CD14-positive monocyte (primary cell): ENCODE measurements around the gene MTHFS. TPM values are rescaled to one million over a fixed set of nuclear protein-coding genes. Genes with fewer than 3 reads are reported as not detected.

Experiments
- DNase-seq, 3 donors: peaks; one replicate each; pipeline ENCODE4 v3.0.0-alpha.2; 2011 to 2022
- H2AFZ ChIP-seq: 2 replicates; pipeline ENCODE4 v1.6.0; 2012; ENCODE audit warnings: mild to moderate bottlenecking, low read depth, low read length, inconsistent platforms; ENCODE audit not compliant: insufficient read depth, poor library complexity, severe bottlenecking
- H3K27ac ChIP-seq, 2 donors: 1 replicate in 1 of 2; 2 replicates in 1 of 2; pipeline ENCODE4 v1.5.1; 2012 to 2013; ENCODE audit warnings: low read length in 2 of 2, control low read depth in 1 of 2, inconsistent platforms in 1 of 2, low read depth in 1 of 2, mild to moderate bottlenecking in 1 of 2
- H3K27me3 ChIP-seq, 2 donors: one replicate each; pipeline versions ENCODE4 v1.6.0 to v1.6.1; 2011 to 2013; ENCODE audit warnings: low read length in 2 of 2; ENCODE audit not compliant: control insufficient read depth in 2 of 2, insufficient read depth in 2 of 2
- H3K36me3 ChIP-seq, 2 donors: replicated peaks in 1 of 2; 1 replicate in 1 of 2; 2 replicates in 1 of 2; pipeline versions ENCODE4 v1.5.1 to v1.6.1; 2012 to 2013; ENCODE audit warnings: low read length in 2 of 2, control low read depth in 1 of 2, inconsistent platforms in 1 of 2, mild to moderate bottlenecking in 1 of 2; ENCODE audit not compliant: insufficient read depth in 2 of 2, control insufficient read depth in 1 of 2
- H3K4me1 ChIP-seq, 2 donors: 1 replicate in 1 of 2; 2 replicates in 1 of 2; pipeline versions ENCODE4 v1.5.1 to v1.6.1; 2012 to 2013; ENCODE audit warnings: low read length in 2 of 2, control low read depth in 1 of 2, inconsistent platforms in 1 of 2, mild to moderate bottlenecking in 1 of 2, moderate library complexity in 1 of 2; ENCODE audit not compliant: insufficient read depth in 2 of 2, control insufficient read depth in 1 of 2
- H3K4me2 ChIP-seq: replicated peaks from 2 replicates; pipeline ENCODE3; 2012; ENCODE audit warnings: low read length, moderate library complexity, mild to moderate bottlenecking; ENCODE audit not compliant: poor library complexity, severe bottlenecking; ENCODE audit errors: extremely low read depth
- H3K4me3 ChIP-seq, 3 experiments: fragments of 200-600 bp in 1 of 3; sonication (generic) in 1 of 3; replicated peaks in 1 of 3; 1 replicate in 2 of 3; 2 replicates in 1 of 3; pipeline ENCODE4 v1.5.1; 2011 to 2013; ENCODE audit warnings: low read length in 3 of 3, mild to moderate bottlenecking in 3 of 3, control low read depth in 2 of 3, low read depth in 2 of 3, inconsistent platforms in 1 of 3, moderate library complexity in 1 of 3
- H3K79me2 ChIP-seq: 2 replicates; pipeline ENCODE4 v1.6.0; 2012; ENCODE audit warnings: mild to moderate bottlenecking, control low read depth, inconsistent platforms, low read length, moderate library complexity; ENCODE audit not compliant: insufficient read depth
- H3K9ac ChIP-seq: 2 replicates; pipeline ENCODE4 v1.6.0; 2017; ENCODE audit warnings: low read length, mild to moderate bottlenecking; ENCODE audit not compliant: insufficient read depth, poor library complexity, severe bottlenecking
- H3K9me3 ChIP-seq, 2 donors: replicated peaks in 1 of 2; 1 replicate in 1 of 2; 2 replicates in 1 of 2; pipeline versions ENCODE4 v1.5.1 to v1.6.1; 2012 to 2013; ENCODE audit warnings: low read length in 2 of 2, control low read depth in 1 of 2; ENCODE audit not compliant: control insufficient read depth in 1 of 2, insufficient read depth in 1 of 2
- H4K20me1 ChIP-seq: 2 replicates; pipeline ENCODE4 v1.6.0; 2012; ENCODE audit warnings: mild to moderate bottlenecking, low read length, control low read depth, moderate library complexity; ENCODE audit not compliant: insufficient read depth
- H3K27ac Mint-ChIP-seq, 7 donors: one replicate each; pipeline ENCODE4 v1.8.0; 2020; ENCODE audit warnings: mild to moderate bottlenecking in 7 of 7, mixed read lengths in 7 of 7, moderate library complexity in 6 of 7, inconsistent platforms in 2 of 7
- H3K27me3 Mint-ChIP-seq, 3 donors: one replicate each; pipeline ENCODE4 v1.8.0; 2021 to 2022; ENCODE audit warnings: low read depth in 3 of 3, mild to moderate bottlenecking in 3 of 3, mixed read lengths in 3 of 3, moderate library complexity in 3 of 3, inconsistent platforms in 1 of 3
- H3K36me3 Mint-ChIP-seq, 2 donors: one replicate each; pipeline ENCODE4 v1.8.0; 2020; ENCODE audit warnings: mixed read lengths in 2 of 2, inconsistent platforms in 1 of 2, mild to moderate bottlenecking in 1 of 2
- H3K4me1 Mint-ChIP-seq: one replicate; pipeline ENCODE4 v1.8.0; 2020; ENCODE audit warnings: mild to moderate bottlenecking, mixed read lengths
- H3K4me3 Mint-ChIP-seq, 2 donors: one replicate each; pipeline ENCODE4 v1.8.0; 2020; ENCODE audit warnings: mild to moderate bottlenecking in 2 of 2, mixed read lengths in 2 of 2, moderate library complexity in 1 of 2
- H3K9me3 Mint-ChIP-seq, 7 donors: one replicate each; pipeline ENCODE4 v1.8.0; 2020 to 2022; ENCODE audit warnings: mixed read lengths in 7 of 7, mild to moderate bottlenecking in 6 of 7, moderate library complexity in 6 of 7, inconsistent platforms in 2 of 7
- WGBS: methylation state at CpG from one replicate; pipeline ENCODE4 v1.1.5; 2013; ENCODE audit warnings: missing lambda C conversion rate; ENCODE audit not compliant: insufficient coverage; 5-methylcytosine and 5-hydroxymethylcytosine counted together
- intact Hi-C, 2 donors: fragments of 100-400 bp; cut with micrococcal nuclease; formaldehyde crosslinking; loops; one replicate each; pipeline versions ENCODE4 v1.15.0 to v1.15.1; 2023
- polyA plus RNA-seq, 3 donors: library from polyadenylated mRNA; depleted of rRNA in 1 of 3; unstranded in 2 of 3; stranded (reverse) in 1 of 3; fragments of 300-500 nt in 2 of 3; fragments of >200 nt in 1 of 3; fragmentation: Illumina TruSeq in 2 of 3; gene quantifications; 1 replicate in 2 of 3; 2 replicates in 1 of 3; pipeline ENCODE4 v1.2.3, GENCODE V29; 2012 to 2021
- TF ChIP-seq, protein P1 (sequence below): fragments of 200-600 bp; IDR thresholded peaks from one replicate; pipeline ENCODE4 v1.8.0; 2022; ENCODE audit warnings: antibody characterized with exemption, mild to moderate bottlenecking

The MTHFS gene
- polyA plus RNA-seq, 3 donors, result 44.6 to 129 (median 76.4) TPM

GRCh38 chr15:79834495-79834894 is 62.3 kb downstream of the MTHFS start:
- TF ChIP-seq, protein P1, sequence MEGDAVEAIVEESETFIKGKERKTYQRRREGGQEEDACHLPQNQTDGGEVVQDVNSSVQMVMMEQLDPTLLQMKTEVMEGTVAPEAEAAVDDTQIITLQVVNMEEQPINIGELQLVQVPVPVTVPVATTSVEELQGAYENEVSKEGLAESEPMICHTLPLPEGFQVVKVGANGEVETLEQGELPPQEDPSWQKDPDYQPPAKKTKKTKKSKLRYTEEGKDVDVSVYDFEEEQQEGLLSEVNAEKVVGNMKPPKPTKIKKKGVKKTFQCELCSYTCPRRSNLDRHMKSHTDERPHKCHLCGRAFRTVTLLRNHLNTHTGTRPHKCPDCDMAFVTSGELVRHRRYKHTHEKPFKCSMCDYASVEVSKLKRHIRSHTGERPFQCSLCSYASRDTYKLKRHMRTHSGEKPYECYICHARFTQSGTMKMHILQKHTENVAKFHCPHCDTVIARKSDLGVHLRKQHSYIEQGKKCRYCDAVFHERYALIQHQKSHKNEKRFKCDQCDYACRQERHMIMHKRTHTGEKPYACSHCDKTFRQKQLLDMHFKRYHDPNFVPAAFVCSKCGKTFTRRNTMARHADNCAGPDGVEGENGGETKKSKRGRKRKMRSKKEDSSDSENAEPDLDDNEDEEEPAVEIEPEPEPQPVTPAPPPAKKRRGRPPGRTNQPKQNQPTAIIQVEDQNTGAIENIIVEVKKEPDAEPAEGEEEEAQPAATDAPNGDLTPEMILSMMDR, result no peak
- no peak overlapping the region for H3K4me3 ChIP-seq
- H3K27me3 ChIP-seq, result no peaks in the 10 kb centered on the region
- intact Hi-C loops, result no loop called here
- H3K79me2 ChIP-seq, result no peaks in the 10 kb centered on the region
- peaks cover 0 to 3% (median 0%) of the 10 kb centered on the region in 7 donors for H3K9me3 Mint-ChIP-seq
- H2AFZ ChIP-seq, result no peak overlapping the region
- 38% methylated on average over 4 of the region's 4 CpGs for WGBS
- no peak overlapping the region for H3K9ac ChIP-seq
- H3K36me3 Mint-ChIP-seq, result peaks cover 32 to 33% of the 10 kb centered on the region in 2 donors
- peak overlapping the region in 3 of 7 donors; percentile 63 to 84 (median 70) for H3K27ac Mint-ChIP-seq
- peaks cover 9% of the 10 kb centered on the region for H3K4me1 Mint-ChIP-seq
- H3K4me3 Mint-ChIP-seq, result no peak overlapping the region
- H3K4me2 ChIP-seq, result no peak overlapping the region
- no peak overlapping the region for H3K27ac ChIP-seq
- DNase-seq, result peak in 1 of 3 donors; percentile 16
- H3K4me1 ChIP-seq, result no peaks in the 10 kb centered on the region
- peaks cover 9 to 52% of the 10 kb centered on the region in 2 donors for H3K36me3 ChIP-seq
- H3K9me3 ChIP-seq, result no peaks in the 10 kb centered on the region
- H4K20me1 ChIP-seq, result no peaks in the 10 kb centered on the region
- H3K27me3 Mint-ChIP-seq, result peaks cover 0 to 2% (median 0%) of the 10 kb centered on the region in 3 donors

GRCh38 chr15:79832367-79833120 is 64.3 kb downstream of the MTHFS start:
- Histone ChIP-seq H3K79me2 (no peaks in the 10 kb centered on the region), H3K27me3 (no peaks in the 10 kb centered on the region), H3K36me3 (peaks cover under 1 to 41% of the 10 kb centered on the region in 2 donors), H4K20me1 (no peaks in the 10 kb centered on the region), H3K9me3 (no peaks in the 10 kb centered on the region), H3K4me1 (no peaks in the 10 kb centered on the region), H3K4me3 (no peak overlapping the region), H3K27ac (no peak overlapping the region), H3K4me2 (no peak overlapping the region), H3K9ac (no peak overlapping the region), H2AFZ (no peak overlapping the region)
- TF ChIP-seq, protein P1, result no peak
- peaks cover 19 to 20% of the 10 kb centered on the region in 2 donors for H3K36me3 Mint-ChIP-seq
- DNase-seq, result no peak
- peaks cover 0 to 2% (median 0%) of the 10 kb centered on the region in 3 donors for H3K27me3 Mint-ChIP-seq
- H3K27ac Mint-ChIP-seq, result peak overlapping the region in 3 of 7 donors; percentile 4 to 49 (median 38)
- H3K4me1 Mint-ChIP-seq, result peaks cover 9% of the 10 kb centered on the region
- H3K4me3 Mint-ChIP-seq, result no peak overlapping the region
- peaks cover 0 to 4% (median 0%) of the 10 kb centered on the region in 7 donors for H3K9me3 Mint-ChIP-seq
- WGBS, result 67% methylated on average over 1 of the region's 1 CpG
- intact Hi-C loops, result no loop called here
